ENCODE results near the gene PCDHGB6. TPM values are rescaled to one million over a fixed set of nuclear protein-coding genes. Genes with fewer than 3 reads are reported as not detected.

Gene PCDHGB6
- total and polyA plus RNA-seq, 9 of the 15 experiments (the other 6 are each of a cell fraction or from before 2014, with no cell fraction given) = 0.01 to 0.11 (median 0.07) TPM; not detected in 1

DNA sequence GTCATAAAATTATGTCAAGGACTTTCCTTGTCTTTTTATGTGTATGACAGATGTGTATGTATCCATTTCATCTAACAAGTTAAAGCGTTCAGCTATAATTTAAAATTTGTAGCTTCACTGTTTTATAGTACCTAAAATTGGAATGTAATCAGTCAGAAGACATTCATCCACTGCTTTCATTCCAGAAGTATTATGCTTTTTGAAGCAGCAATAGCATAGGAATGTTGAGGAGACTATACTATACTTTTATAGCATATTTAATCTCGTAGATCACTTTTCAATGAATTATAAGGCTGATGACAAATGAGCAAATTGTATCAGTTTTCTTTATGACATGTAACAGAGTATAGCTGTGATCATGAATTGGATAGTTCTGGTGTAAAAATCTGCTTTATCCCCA lies 29.4 kb downstream of the PCDHGB6 start (continued):
- TF ChIP-seq CBX2 (IDR thresholded peaks at IDR 0.05; ENCODE audit: insufficient read depth, low read length, poor library complexity, severe bottlenecking) (no peak), GTF2E2 (tag; IDR thresholded peaks at IDR 0.05) (no peak), GTF2A2 (tag; IDR thresholded peaks at IDR 0.05) (no peak), ZNF140 (CRISPR knock-in tag; IDR thresholded peaks at IDR 0.05) (no peak), HSF4 (CRISPR knock-in tag; IDR thresholded peaks at IDR 0.05; ENCODE audit: borderline replicate concordance) (no peak), ZNF134 (CRISPR knock-in tag; conservative IDR thresholded peaks at IDR 0.05) (no peak), FOXJ3 (CRISPR knock-in tag; IDR thresholded peaks at IDR 0.05) (no peak)
- TF ChIP-seq, protein P1, sequence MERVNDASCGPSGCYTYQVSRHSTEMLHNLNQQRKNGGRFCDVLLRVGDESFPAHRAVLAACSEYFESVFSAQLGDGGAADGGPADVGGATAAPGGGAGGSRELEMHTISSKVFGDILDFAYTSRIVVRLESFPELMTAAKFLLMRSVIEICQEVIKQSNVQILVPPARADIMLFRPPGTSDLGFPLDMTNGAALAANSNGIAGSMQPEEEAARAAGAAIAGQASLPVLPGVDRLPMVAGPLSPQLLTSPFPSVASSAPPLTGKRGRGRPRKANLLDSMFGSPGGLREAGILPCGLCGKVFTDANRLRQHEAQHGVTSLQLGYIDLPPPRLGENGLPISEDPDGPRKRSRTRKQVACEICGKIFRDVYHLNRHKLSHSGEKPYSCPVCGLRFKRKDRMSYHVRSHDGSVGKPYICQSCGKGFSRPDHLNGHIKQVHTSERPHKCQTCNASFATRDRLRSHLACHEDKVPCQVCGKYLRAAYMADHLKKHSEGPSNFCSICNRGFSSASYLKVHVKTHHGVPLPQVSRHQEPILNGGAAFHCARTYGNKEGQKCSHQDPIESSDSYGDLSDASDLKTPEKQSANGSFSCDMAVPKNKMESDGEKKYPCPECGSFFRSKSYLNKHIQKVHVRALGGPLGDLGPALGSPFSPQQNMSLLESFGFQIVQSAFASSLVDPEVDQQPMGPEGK (CRISPR knock-in tag; IDR thresholded peaks at IDR 0.05; ENCODE audit: borderline replicate concordance) = no peak

DNA sequence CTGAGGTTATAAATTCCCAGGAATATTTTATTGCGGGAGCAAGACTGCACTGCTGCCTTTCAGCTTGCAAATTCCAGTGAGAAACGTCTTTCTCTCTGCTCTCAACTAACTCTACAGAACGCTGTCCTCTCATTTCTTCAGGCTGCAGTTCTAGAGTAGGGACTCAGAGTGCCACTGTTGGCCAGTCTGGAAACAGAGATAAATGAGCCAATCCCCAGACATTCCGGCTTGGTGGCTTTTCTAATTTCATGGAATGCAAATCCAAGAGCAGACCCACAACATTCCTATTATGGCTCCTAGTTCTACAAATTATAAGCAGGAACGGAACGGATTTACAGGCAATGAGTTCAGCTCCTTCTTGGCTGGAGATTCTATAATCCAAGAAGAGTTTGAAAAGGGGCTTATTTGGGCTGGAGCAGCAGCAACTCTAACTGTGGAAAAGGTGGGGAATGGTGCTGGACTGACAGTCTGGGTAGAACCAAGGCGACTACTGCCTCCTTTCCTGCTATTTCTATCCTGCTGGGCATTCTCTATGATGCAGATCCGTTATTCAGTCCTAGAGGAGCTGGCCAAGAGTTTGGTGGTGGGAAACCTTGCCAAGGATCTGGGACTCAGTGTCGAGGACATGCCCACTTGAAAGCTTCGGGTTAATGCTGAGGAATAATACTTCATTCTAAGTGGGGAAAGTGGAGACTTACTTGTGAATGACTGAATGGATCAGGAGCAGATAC lies 31.8 kb downstream of the PCDHGB6 start:
- FAIRE-seq = no peak
- no peak overlapping the region for H3K4me3 ChIP-seq
- no TSS peak for BruUV-seq (replicated peaks)
- no peak overlapping the region for H3K9ac ChIP-seq (ENCODE audit: insufficient read depth in 1 of 2, low read depth in 2 of 2, low read length in 2 of 2)
- no peak overlapping the region for H3K4me2 ChIP-seq (ENCODE audit: insufficient read depth, low read length)
- no peaks in the 10 kb centered on the region for H3K79me2 ChIP-seq (ENCODE audit: control insufficient read depth, insufficient read depth, low read length)
- WGBS (ENCODE audit: insufficient coverage, low coverage, missing lambda C conversion rate) = 0% methylated on average over 10 of the region's 10 CpGs
- no peaks in the 10 kb centered on the region for H3K9me3 ChIP-seq (replicated peaks; ENCODE audit: control insufficient read depth, insufficient read depth, low read depth, low read length)
- POLR2A ChIA-PET = interaction anchor here (0.6 to 1.6 kb wide), 3 partner anchors 60 to 112 kb away, joined by 3 to 4 read pairs (median 3); partner anchors contain the start of gene PCDHGB3
- H3K27ac ChIP-seq (ENCODE audit: extremely low read depth, low read depth, low read length) = no peak overlapping the region
- intact Hi-C loops (cut with micrococcal nuclease) = no loop called here
- peaks cover 0 to 6% of the 10 kb centered on the region in 2 experiments; a peak in 1 of 5 replicates for H3K4me1 ChIP-seq (replicated peaks in 1 of 2; ENCODE audit: control insufficient read depth in 2 of 2, insufficient read depth in 2 of 2, low read length in 2 of 2)
- in situ Hi-C loops (cut with MboI) = no loop called here
- no peaks in the 10 kb centered on the region for H3K36me3 ChIP-seq (ENCODE audit: control insufficient read depth, insufficient read depth, low read length)
- peaks cover 0 to 16% of the 10 kb centered on the region in 2 experiments; a peak in 2 of 5 replicates for H3K27me3 ChIP-seq (ENCODE audit: control insufficient read depth in 2 of 2, insufficient read depth in 2 of 2, low read length in 2 of 2)
- no peak for DNase-seq (ENCODE audit: extremely low read depth in 1 of 4, low spot score in 3 of 4)
- H4K20me1 ChIP-seq (replicated peaks; ENCODE audit: control insufficient read depth, insufficient read depth, low read length) = no peaks in the 10 kb centered on the region
- no peaks in the 10 kb centered on the region for H3K9me1 ChIP-seq (ENCODE audit: control insufficient read depth, insufficient read depth, low read length)
- H2AFZ ChIP-seq (ENCODE audit: low read depth, low read length) = no peak overlapping the region
- no peak for ATAC-seq
- CTCF ChIA-PET (ENCODE audit: low intra/inter-chr PET ratio) = no interaction called here
- TF ChIP-seq CTBP1 (IDR thresholded peaks at IDR 0.05; ENCODE audit: borderline replicate concordance) (no peak), TFAM (CRISPR knock-in tag; conservative IDR thresholded peaks at IDR 0.05) (no peak), FOXJ3 (CRISPR knock-in tag; IDR thresholded peaks at IDR 0.05) (no peak), GABPA (tag; conservative IDR thresholded peaks at IDR 0.05; ENCODE audit: low read depth) (no peak), ZNF12 (CRISPR knock-in tag; IDR thresholded peaks at IDR 0.05) (no peak), ETV5 (CRISPR knock-in tag; IDR thresholded peaks at IDR 0.05; ENCODE audit: low read depth) (no peak), PHB2 (IDR thresholded peaks at IDR 0.05; ENCODE audit: low read depth) (no peak), MAFF (IDR thresholded peaks at IDR 0.05; ENCODE audit: low read length) (no peak), PHF20 (IDR thresholded peaks at IDR 0.05; ENCODE audit: partially characterized antibody) (no peak), JUN (IDR thresholded peaks at IDR 0.05; ENCODE audit: borderline replicate concordance, low read depth, low read length) (no peak), JUN (CRISPR knock-in tag; IDR thresholded peaks at IDR 0.05; ENCODE audit: borderline replicate concordance) (no peak), ZNF778 (CRISPR knock-in tag; IDR thresholded peaks at IDR 0.05) (no peak)

All from K562 (cell line).